Lower lobe of right lung (tissue), 2 donors: ENCODE measurements around the gene TTC34. TPM values are rescaled to one million over a fixed set of nuclear protein-coding genes. Genes with fewer than 3 reads are reported as not detected.
A peak's percentile ranks its signal among the peaks of the same experiment; 100 is the strongest.

ENCODE experiments used
- ATAC-seq, 2 donors: fragments of 200-7000 bp; cut with Tn5 transposase; one replicate each; pipeline ENCODE4 v1.9.1; 2020 to 2022; ENCODE audit warnings: mild to moderate bottlenecking in 2 of 2, moderate library complexity in 2 of 2
- DNase-seq: peaks from one replicate; pipeline ENCODE4 v3.0.0-alpha.2; 2020
- H3K27ac ChIP-seq: fragments of 200-600 bp; one replicate; pipeline ENCODE4 v1.8.0; 2022
- H3K27me3 ChIP-seq: fragments of 200-600 bp; one replicate; pipeline ENCODE4 v1.8.0; 2022; ENCODE audit warnings: low read depth
- H3K36me3 ChIP-seq: fragments of 200-600 bp; one replicate; pipeline ENCODE4 v1.8.0; 2022; ENCODE audit warnings: mild to moderate bottlenecking
- H3K4me1 ChIP-seq: fragments of 200-600 bp; one replicate; pipeline ENCODE4 v1.8.0; 2022
- H3K4me3 ChIP-seq: fragments of 200-600 bp; one replicate; pipeline ENCODE4 v1.8.0; 2022; ENCODE audit warnings: mild to moderate bottlenecking
- H3K9me3 ChIP-seq: fragments of 200-600 bp; one replicate; pipeline ENCODE4 v1.8.0; 2022
- intact Hi-C: fragments of 100-400 bp; cut with DNase I; formaldehyde crosslinking; loops from one replicate; pipeline ENCODE4 v1.11.0; 2022
- total RNA-seq: library from RNA; stranded (reverse); fragmentation: NEBNext Ultra II Directional; extraction: Animal tissue kit (Norgen Biotek cat#: 25700); gene quantifications from one replicate; pipeline ENCODE4 v1.2.1, GENCODE V29; 2021
- TF ChIP-seq, protein P1 (sequence below): fragments of 200-600 bp; IDR thresholded peaks from one replicate; pipeline ENCODE4 v1.8.0; 2022; ENCODE audit warnings: antibody characterized with exemption, mild to moderate bottlenecking
- donor health status: DM: no; HTN: yes; CAD: no; lungs with severe emphysema.

TTC34 gene
- total RNA-seq, 1 donor from 2014 or later: 2.6 TPM

DNA sequence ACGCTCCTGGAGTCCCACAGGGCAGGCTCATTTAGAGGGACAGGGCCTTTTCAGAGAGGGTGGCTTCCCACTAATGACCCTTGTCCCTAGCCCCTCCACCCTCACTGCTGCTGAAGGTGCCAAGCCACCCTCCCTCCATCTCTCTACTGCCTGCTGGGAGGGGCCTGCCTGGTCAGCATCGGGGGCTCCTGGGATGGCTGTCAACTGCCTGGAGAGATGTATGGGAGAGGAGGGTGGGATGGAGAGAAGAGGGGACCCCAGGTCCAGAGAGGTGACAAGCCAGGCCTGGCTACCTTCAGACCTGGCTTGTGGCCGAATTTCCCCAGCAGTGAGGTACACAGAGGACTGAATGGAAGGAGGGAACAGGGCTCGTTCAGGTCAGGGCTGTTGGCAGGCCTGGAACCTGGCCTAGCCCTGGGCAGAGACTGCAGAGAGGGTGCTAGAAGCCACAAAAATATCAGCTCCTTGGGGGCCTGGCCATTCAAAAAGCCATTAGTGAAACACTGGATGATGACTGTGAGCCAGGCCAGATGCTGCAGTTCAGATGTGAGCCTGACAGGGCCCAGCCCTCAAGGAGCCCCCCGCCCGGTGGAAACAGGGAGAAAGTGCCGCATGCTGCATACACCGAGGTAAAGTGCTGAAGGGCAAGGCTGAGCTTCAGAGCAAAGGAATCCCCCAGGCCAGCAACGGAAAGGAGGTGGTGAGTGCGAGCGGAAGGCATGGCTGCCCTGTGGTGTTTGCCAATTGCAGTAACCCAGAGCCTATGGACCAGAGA lies 188.7 kb downstream of the TTC34 start:
- H3K27ac ChIP-seq: no peak overlapping the region
- ATAC-seq (no peak), DNase-seq (no peak)
- H3K27me3 ChIP-seq: peaks cover 5% of the 10 kb centered on the region
- peaks cover 14% of the 10 kb centered on the region for H3K9me3 ChIP-seq
- no peaks in the 10 kb centered on the region for H3K36me3 ChIP-seq
- intact Hi-C loops: no loop called here
- peaks cover 6% of the 10 kb centered on the region for H3K4me1 ChIP-seq
- TF ChIP-seq, protein P1, sequence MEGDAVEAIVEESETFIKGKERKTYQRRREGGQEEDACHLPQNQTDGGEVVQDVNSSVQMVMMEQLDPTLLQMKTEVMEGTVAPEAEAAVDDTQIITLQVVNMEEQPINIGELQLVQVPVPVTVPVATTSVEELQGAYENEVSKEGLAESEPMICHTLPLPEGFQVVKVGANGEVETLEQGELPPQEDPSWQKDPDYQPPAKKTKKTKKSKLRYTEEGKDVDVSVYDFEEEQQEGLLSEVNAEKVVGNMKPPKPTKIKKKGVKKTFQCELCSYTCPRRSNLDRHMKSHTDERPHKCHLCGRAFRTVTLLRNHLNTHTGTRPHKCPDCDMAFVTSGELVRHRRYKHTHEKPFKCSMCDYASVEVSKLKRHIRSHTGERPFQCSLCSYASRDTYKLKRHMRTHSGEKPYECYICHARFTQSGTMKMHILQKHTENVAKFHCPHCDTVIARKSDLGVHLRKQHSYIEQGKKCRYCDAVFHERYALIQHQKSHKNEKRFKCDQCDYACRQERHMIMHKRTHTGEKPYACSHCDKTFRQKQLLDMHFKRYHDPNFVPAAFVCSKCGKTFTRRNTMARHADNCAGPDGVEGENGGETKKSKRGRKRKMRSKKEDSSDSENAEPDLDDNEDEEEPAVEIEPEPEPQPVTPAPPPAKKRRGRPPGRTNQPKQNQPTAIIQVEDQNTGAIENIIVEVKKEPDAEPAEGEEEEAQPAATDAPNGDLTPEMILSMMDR: no peak
- H3K4me3 ChIP-seq: no peak overlapping the region

DNA sequence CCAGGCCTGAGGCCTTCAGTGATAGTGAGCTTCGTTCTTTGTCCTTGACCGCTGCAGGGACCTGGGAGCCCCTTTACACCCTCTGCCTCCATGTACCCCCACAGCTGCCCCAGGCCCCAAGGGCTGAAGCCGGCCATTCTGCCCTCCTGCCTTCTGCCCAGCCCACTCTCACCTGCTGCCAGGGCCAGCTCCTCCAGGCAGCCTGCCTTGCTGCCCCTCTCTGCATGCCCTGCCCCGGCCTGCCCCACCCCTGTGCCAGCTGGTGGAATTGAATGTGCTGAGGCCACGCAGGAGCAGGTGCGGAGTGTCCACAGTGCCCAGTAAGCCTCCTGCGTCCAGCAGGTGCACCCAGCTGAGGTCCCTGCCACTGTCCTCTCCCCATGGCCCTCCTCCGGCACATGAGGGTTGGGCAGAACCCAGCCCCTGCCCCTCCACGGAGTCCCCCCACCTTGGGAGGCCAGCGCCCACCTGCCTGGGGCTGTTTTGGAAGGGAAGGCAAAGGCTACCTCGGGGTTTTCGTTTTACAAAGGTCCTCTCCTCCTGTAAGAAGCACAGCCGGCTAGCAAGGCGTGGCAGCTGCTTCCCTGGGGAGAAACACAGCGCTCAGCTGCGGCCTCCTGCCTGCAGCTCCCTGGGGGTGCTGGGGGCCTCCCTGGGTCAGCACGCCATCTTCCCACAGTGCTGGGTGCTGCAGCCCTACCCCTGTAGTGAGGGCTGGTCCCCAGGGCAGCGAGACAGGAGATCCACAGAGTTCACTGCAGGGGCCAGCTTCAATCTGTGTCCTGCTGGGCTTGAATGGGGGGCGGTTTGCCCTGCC lies 189.7 kb downstream of the TTC34 start:
- TF ChIP-seq, protein P1: no peak
- peaks cover 14% of the 10 kb centered on the region for H3K9me3 ChIP-seq
- intact Hi-C loops: no loop called here
- H3K27ac ChIP-seq: no peak overlapping the region
- no peaks in the 10 kb centered on the region for H3K36me3 ChIP-seq
- H3K4me3 ChIP-seq: no peak overlapping the region
- peaks cover 5% of the 10 kb centered on the region for H3K27me3 ChIP-seq
- ATAC-seq (no peak), DNase-seq (peak; percentile 34)
- peaks cover 6% of the 10 kb centered on the region for H3K4me1 ChIP-seq

DNA sequence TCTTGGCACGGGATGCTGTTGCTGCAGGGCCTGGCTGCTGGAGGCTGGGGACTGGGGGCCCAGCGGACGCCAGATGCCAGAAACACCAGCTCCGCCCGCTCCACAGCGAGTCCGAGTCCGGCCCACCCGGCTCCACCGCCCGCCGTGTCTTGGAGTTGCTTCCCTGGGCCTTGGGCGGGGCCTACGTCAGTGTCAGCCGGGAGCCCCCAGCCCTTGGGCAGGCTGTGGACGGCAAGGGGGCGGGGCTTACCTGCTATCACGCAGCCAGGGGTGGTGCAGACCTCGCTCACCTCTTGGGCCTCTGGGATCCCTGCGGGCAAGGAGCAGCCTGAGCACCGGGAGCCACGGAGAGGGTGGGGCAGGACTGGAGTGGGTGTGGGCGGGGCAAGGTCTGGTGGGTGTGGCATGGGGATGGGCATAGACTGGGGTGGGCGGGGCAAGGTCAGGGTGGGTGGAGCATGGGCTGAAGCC lies 190.4 kb downstream of the TTC34 start:
- Histone ChIP-seq H3K4me1 (peaks cover 6% of the 10 kb centered on the region), H3K27me3 (peaks cover 9% of the 10 kb centered on the region), H3K4me3 (peak overlapping the region; percentile 1), H3K9me3 (peaks cover 14% of the 10 kb centered on the region), H3K36me3 (no peaks in the 10 kb centered on the region), H3K27ac (no peak overlapping the region)
- TF ChIP-seq, protein P1: no peak
- intact Hi-C loops: no loop called here
- peak; percentile 65 to 68 for ATAC-seq
- DNase-seq: peak; percentile 69

DNA sequence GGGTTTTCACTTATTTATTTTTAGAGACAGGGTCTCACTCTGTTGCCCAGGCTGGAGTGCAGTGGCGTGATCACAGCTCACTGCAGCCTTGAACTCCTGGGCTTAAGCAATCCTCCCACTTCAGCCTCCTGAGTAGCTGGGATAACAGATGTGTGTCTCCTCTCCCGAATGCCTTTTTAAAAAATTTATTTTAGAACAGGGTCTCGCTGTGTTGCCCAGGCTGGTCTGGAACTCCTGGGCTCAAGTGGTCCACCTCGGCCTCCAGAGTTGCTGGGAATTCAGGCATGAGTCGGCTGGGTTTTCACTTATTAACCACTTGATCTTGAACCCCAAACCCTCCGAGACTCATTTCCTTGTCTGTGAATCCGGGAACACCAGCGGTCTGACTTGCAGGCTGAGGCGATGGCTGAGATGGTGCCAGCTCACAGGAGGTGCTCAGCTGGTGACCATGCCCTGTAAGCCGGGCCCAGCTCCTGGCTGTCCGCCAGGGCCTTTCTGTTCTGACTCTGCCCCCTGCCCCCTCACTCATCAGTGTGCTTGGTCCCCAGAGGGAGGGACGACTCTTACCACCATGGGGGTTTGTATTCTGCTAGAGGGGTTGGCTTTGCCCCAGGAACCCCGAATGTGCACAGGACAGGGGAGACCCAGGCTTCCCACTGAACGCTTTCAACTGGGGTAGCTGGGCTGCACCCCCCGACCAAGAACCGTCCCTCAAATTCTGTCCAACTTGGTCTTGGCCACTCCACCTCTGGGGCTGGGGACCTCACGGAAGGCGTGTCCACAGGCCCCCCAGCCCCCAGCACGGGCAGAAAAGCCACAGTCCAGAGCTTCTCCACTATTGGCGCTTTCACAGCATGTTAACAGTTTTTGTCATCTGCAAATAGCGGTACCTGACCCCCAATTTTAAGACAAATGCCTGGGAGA lies 191.2 kb downstream of the TTC34 start:
- intact Hi-C loops: no loop called here
- H3K36me3 ChIP-seq: no peaks in the 10 kb centered on the region
- peaks cover 13% of the 10 kb centered on the region for H3K9me3 ChIP-seq
- DNase-seq (peak; percentile 48), ATAC-seq (no peak)
- peaks cover 17% of the 10 kb centered on the region for H3K27me3 ChIP-seq
- H3K4me1 ChIP-seq: peaks cover 6% of the 10 kb centered on the region
- no peak overlapping the region for H3K27ac ChIP-seq
- H3K4me3 ChIP-seq: no peak overlapping the region
- TF ChIP-seq, protein P1: no peak
